HCT116 (cell line): ENCODE results near the gene COX4I2. TPM values are rescaled to one million over a fixed set of nuclear protein-coding genes. Genes with fewer than 3 reads are reported as not detected.
A peak's percentile ranks its signal among the peaks of the same experiment; 100 is the strongest.

Experiments used
- ATAC-seq: fragments of 200-7000 bp; cut with Tn5 transposase; 2 replicates; pipeline ENCODE4 v1.9.1; 2020; ENCODE audit warnings: mild to moderate bottlenecking, moderate library complexity
- BruUV-seq: library from RNA; stranded (reverse); fragments of 400-500 nt; replicated peaks from 2 replicates; lab custom pipeline; 2021; lab: Mats Ljungman, UMichigan
- CTCF ChIA-PET: fragments of 300-600 bp; sonication (Branson Sonifier 250); formaldehyde crosslinking; loops from one replicate; lab custom pipeline; 2021; ENCODE audit warnings: antibody characterized with exemption; lab: Charles Lee
- POLR2A ChIA-PET: fragments of 300-600, 350-600 bp; sonication (Branson Sonifier 250); formaldehyde crosslinking; loops from one replicate; lab custom pipeline; 2021; ENCODE audit warnings: antibody characterized with exemption; lab: Charles Lee
- RAD21 ChIA-PET, 2 experiments: fragments of 300-600 bp; sonication (Branson Sonifier 250); formaldehyde crosslinking; loops; one replicate each; lab custom pipeline; 2023; ENCODE audit warnings: low total read pairs in 2 of 2; ENCODE audit not compliant: uncharacterized antibody in 2 of 2, unreplicated experiment in 2 of 2, low non-redundant PET in 1 of 2; lab: Charles Lee
- DNase-seq: peaks from one replicate; pipeline ENCODE4 v3.0.0-alpha.2; 2010; ENCODE audit warnings: low read depth, low spot score
- H2AFZ ChIP-seq: fragments of 200-600 bp; shearing (Covaris generic), sonication (generic); 2 replicates; pipeline ENCODE4 v1.6.1; 2017; ENCODE audit warnings: low read depth, mixed run types, mixed read lengths, antibody characterized with exemption, low read length; ENCODE audit not compliant: poor library complexity, severe bottlenecking
- H3K27ac ChIP-seq: 2 replicates; pipeline ENCODE4 v1.5.1; 2012; ENCODE audit warnings: low read depth, low read length
- H3K27me3 ChIP-seq: fragments of 200-600 bp; sonication (generic); 2 replicates; pipeline ENCODE4 v1.6.1; 2016; ENCODE audit warnings: mixed run types, low read length, mixed read lengths; ENCODE audit not compliant: insufficient read depth
- H3K36me3 ChIP-seq, 2 experiments: fragments of 200-500 bp in 1 of 2; fragments of 200-600 bp in 1 of 2; sonication (Bioruptor generic) in 1 of 2; sonication (generic) in 1 of 2; 2 replicates each; pipeline versions ENCODE4 v1.5.1 to v1.6.1; 2014 to 2016; ENCODE audit warnings: low read length in 2 of 2, inconsistent platforms in 1 of 2, mixed read lengths in 1 of 2, mixed run types in 1 of 2; ENCODE audit not compliant: insufficient read depth in 2 of 2, control insufficient read depth in 1 of 2
- H3K4me1 ChIP-seq, 2 experiments: fragments of 200-600 bp in 1 of 2; sonication (generic) in 1 of 2; 2 replicates each; pipeline versions ENCODE4 v1.5.1 to v1.6.1; 2012 to 2017; ENCODE audit warnings: low read length in 2 of 2, inconsistent platforms in 1 of 2, mild to moderate bottlenecking in 1 of 2, mixed read lengths in 1 of 2, mixed run types in 1 of 2, moderate library complexity in 1 of 2; ENCODE audit not compliant: insufficient read depth in 2 of 2, control insufficient read depth in 1 of 2
- H3K4me2 ChIP-seq: fragments of 200-600 bp; sonication (generic); 2 replicates; pipeline ENCODE4 v1.6.1; 2017; ENCODE audit warnings: mixed run types, low read length, mixed read lengths
- H3K4me3 ChIP-seq, 2 experiments: fragments of 200-600 bp in 1 of 2; sonication (generic) in 1 of 2; replicated peaks in 1 of 2; 2 replicates each; pipeline ENCODE4 v1.5.1; 2011 to 2016; ENCODE audit warnings: low read length in 2 of 2, control low read depth in 1 of 2, low read depth in 1 of 2, mild to moderate bottlenecking in 1 of 2, mixed read lengths in 1 of 2, mixed run types in 1 of 2
- H3K79me2 ChIP-seq: fragments of 200-600 bp; sonication (generic); 2 replicates; pipeline ENCODE4 v1.6.1; 2017; ENCODE audit warnings: mild to moderate bottlenecking, mixed run types, low read length, moderate library complexity, mixed read lengths; ENCODE audit not compliant: insufficient read depth
- H3K9ac ChIP-seq: fragments of 200-600 bp; sonication (generic); 2 replicates; pipeline ENCODE4 v1.6.1; 2016; ENCODE audit warnings: low read length, mixed read lengths
- H3K9me2 ChIP-seq: fragments of 200-600 bp; sonication (generic), shearing (Covaris generic); 2 replicates; pipeline ENCODE4 v1.6.1; 2017; ENCODE audit warnings: mixed run types, mild to moderate bottlenecking, moderate library complexity; ENCODE audit not compliant: insufficient read depth
- H3K9me3 ChIP-seq, 2 experiments: fragments of 200-500 bp in 1 of 2; fragments of 200-600 bp in 1 of 2; sonication (Bioruptor generic) in 1 of 2; sonication (generic) in 1 of 2; 2 replicates each; pipeline ENCODE4 v1.6.1; 2014 to 2017; ENCODE audit warnings: low read length in 2 of 2, mixed read lengths in 2 of 2, inconsistent platforms in 1 of 2, low read depth in 1 of 2, mild to moderate bottlenecking in 1 of 2, mixed run types in 1 of 2, moderate library complexity in 1 of 2; ENCODE audit not compliant: control insufficient read depth in 1 of 2, insufficient read depth in 1 of 2
- H4K20me1 ChIP-seq: fragments of 200-600 bp; sonication (generic), shearing (Covaris generic); 2 replicates; pipeline ENCODE4 v1.6.1; 2017; ENCODE audit warnings: mixed run types, mild to moderate bottlenecking, moderate library complexity; ENCODE audit not compliant: insufficient read depth
- SIN3A ChIP-seq: IDR thresholded peaks from 2 replicates; pipeline ENCODE4 v1.6.1; 2012; ENCODE audit warnings: low read depth
- SP1 ChIP-seq: IDR thresholded peaks from 2 replicates; pipeline ENCODE4 v1.6.1; 2012; ENCODE audit warnings: low read depth
- intact Hi-C: fragments of 100-400 bp; cut with micrococcal nuclease; formaldehyde crosslinking; loops from 2 replicates; pipeline ENCODE4 v1.10.0; 2022
- microRNA-seq: library from miRNA; unstranded; fragments of <30 nt; microRNA quantifications from one replicate; pipeline ENCODE4, GENCODE V29; 2016; ENCODE audit warnings: borderline number of aligned reads
- total RNA-seq: library from RNA; stranded (reverse); gene quantifications from one replicate; pipeline ENCODE4 v1.2.1, GENCODE V29; 2021; ENCODE audit not compliant: unreplicated experiment

COX4I2 gene
- total RNA-seq, 1 experiment from 2014 or later: not detected

DNA sequence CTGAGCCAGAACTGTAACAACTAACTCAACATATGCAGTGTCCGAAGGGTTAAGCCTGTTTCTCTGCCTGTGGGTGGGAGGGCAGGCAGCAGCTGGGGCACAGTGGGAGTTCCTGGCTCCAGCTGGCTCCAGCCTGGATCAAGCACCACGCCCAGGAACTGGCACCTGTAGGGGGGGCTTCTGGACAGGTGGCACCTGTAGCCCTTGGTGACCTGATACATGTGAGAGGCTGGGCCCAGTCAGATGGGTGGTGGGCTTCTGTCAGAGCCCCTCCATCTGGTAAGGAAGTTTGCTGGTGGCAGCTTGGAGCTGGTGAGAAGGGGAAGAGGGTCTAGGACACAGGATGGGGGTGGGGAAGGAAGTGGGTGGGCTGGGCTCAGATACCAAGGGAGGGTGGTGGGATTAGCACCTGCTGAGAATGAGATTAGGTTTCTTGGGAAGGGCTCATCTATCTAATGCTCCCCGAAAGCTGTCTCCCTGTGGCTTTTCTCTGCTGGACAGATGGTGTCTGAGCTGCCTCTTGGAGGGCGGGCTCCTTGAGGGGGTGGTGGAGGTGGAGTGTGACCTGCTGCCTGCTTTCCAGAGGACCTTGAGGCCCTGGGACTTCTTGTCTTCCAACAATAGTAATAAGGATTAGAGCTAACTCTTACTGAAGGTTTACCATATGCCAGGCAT lies 56.4 kb downstream of the COX4I2 start:
- H3K9me3 ChIP-seq: no peaks in the 10 kb centered on the region
- H4K20me1 ChIP-seq: no peaks in the 10 kb centered on the region
- intact Hi-C loops: no loop called here
- H3K4me2 ChIP-seq: peak overlapping the region; percentile 63
- TF ChIP-seq SIN3A: no peak
- peak; percentile 27; the same call in 1 of the 2 replicates for TF ChIP-seq SP1
- peak overlapping the region; percentile 59 for H3K9ac ChIP-seq
- RAD21 ChIA-PET: interaction anchor here in 1 of 2 experiments (0.6 kb wide), 1 partner anchor 177 kb away, joined by 3 read pairs; no protein-coding TSS in a partner anchor
- no peak for DNase-seq
- peak overlapping the region; percentile 81 for H3K27ac ChIP-seq
- H3K27me3 ChIP-seq: no peaks in the 10 kb centered on the region
- H3K4me3 ChIP-seq: no peak overlapping the region
- H3K36me3 ChIP-seq: peaks cover 14 to 44% of the 10 kb centered on the region in 2 experiments; a peak in 3 of 4 replicates
- peaks cover 100% of the 10 kb centered on the region for H3K79me2 ChIP-seq
- BruUV-seq: no TSS peak
- CTCF ChIA-PET: interaction anchor here (0.8 to 1.4 kb wide), 3 partner anchors 19 to 30 kb away, joined by 3 read pairs; no protein-coding TSS in a partner anchor
- POLR2A ChIA-PET: interaction anchor here (0.6 to 2.3 kb wide), 6 partner anchors 11 to 1150 kb away, joined by 3 to 15 read pairs (median 4); partner anchors contain the start of gene BCL2L1
- H3K4me1 ChIP-seq: peaks cover 79 to 96% of the 10 kb centered on the region in 2 experiments
- no peaks in the 10 kb centered on the region for H3K9me2 ChIP-seq
- no peak overlapping the region for H2AFZ ChIP-seq
- peak; percentile 20; the same call in 1 of the 2 replicates for ATAC-seq

Small RNA genes within 50 kb of the gene (microRNA-seq; reads per million reads assigned to microRNA genes)
- 4.0 reads per million, percentile 4 among the genes with 10 or more reads in this experiment for gene MIR3193

Other genes starting within 250 kb of the COX4I2 start
- gene DEFB119, start 247.3 kb upstream of the COX4I2 start, total RNA-seq: not detected
- gene DEFB121, start 231.7 kb upstream of the COX4I2 start, total RNA-seq: not detected
- not detected for gene DEFB123, start 197.3 kb upstream of the COX4I2 start, total RNA-seq
- gene DEFB124, start 162.8 kb upstream of the COX4I2 start, total RNA-seq: not detected
- gene REM1, start 162.6 kb upstream of the COX4I2 start, total RNA-seq: not detected
- 183 TPM for gene HM13, start 123.5 kb upstream of the COX4I2 start, total RNA-seq
- gene ID1, start 32.6 kb upstream of the COX4I2 start, total RNA-seq: 811 TPM
- 226 TPM for gene BCL2L1, start 85.0 kb downstream of the COX4I2 start, total RNA-seq
- 163 TPM for gene TPX2, start 101.4 kb downstream of the COX4I2 start, total RNA-seq
- 0.34 TPM for gene MYLK2, start 181.4 kb downstream of the COX4I2 start, total RNA-seq
- not detected for gene FOXS1, start 207.7 kb downstream of the COX4I2 start, total RNA-seq
- not detected for gene DUSP15, start 232.6 kb downstream of the COX4I2 start, total RNA-seq
- not detected for gene TTLL9, start 232.7 kb downstream of the COX4I2 start, total RNA-seq